Activated naive CD8-positive, alpha-beta T cell treated with anti-CD3 and anti-CD28 coated beads for 36 hours (primary cell): ENCODE data around the gene UVRAG. TPM values are rescaled to one million over a fixed set of nuclear protein-coding genes. Genes with fewer than 3 reads are reported as not detected.

Experiments
- DNase-seq: peaks from one replicate; pipeline ENCODE4 v3.0.0; 2021
- H3K27ac Mint-ChIP-seq: one replicate; pipeline ENCODE4 v1.8.0; 2022; ENCODE audit warnings: mild to moderate bottlenecking, moderate library complexity, mixed read lengths
- H3K27me3 Mint-ChIP-seq: one replicate; pipeline ENCODE4 v1.8.0; 2022; ENCODE audit warnings: mild to moderate bottlenecking, mixed read lengths
- H3K36me3 Mint-ChIP-seq: one replicate; pipeline ENCODE4 v1.8.0; 2021; ENCODE audit warnings: mild to moderate bottlenecking, mixed read lengths
- H3K4me1 Mint-ChIP-seq: one replicate; pipeline ENCODE4 v1.8.0; 2021; ENCODE audit warnings: mixed read lengths
- H3K4me3 Mint-ChIP-seq: one replicate; pipeline ENCODE4 v1.8.0; 2022; ENCODE audit warnings: mild to moderate bottlenecking, moderate library complexity, mixed read lengths
- H3K9me3 Mint-ChIP-seq: one replicate; pipeline ENCODE4 v1.8.0; 2022; ENCODE audit warnings: mixed read lengths
- total RNA-seq, 2 experiments: library from RNA; stranded (reverse); gene quantifications; one replicate each; pipeline ENCODE4 v1.2.3, GENCODE V29; 2021

UVRAG gene
- total RNA-seq, 2 experiments from 2014 or later: 16.8 to 17.7 TPM

DNA sequence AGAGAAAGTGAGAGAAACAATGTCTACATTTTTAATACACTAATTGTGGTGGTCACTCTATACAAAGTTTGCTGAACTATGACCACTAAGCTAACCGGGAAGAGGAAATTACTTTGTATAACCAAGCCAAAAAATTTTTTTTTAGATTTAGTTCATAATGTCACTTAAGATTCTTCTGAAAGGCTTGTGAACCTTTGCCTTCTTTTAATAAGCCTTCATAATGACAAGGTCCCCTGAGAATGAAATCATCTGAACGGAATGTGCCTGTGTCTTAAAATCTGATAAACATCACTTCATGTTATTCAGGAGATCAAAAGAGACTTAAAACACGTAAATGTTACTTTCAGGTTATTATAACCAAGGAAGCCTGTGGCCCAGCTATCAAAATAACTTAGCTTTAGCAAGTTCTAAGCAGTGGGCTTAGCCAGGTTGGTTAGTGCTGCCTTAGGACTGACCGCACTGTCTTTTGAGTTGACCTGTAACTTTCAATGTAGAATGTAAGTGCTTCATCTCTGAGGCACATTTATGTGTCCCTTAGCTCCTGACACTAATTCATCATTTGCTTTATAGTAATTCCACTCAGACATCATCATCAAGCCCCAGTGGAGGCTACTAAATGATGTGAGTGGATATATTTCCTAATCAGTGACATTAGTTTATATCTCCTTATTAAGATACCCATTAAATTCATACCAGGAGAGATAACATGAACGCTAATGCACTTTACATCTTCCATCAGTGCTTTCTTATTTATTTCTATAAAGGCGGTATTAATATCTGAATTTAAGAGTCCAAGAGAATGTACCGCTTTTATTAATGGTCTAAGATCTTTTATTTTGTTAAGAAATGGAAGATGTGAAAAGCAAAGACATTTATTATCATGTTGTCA lies 268.8 kb downstream of the UVRAG start:
- Mint-ChIP-seq H3K27ac (no peak overlapping the region), H3K36me3 (peaks cover 11% of the 10 kb centered on the region), H3K4me1 (no peaks in the 10 kb centered on the region), H3K27me3 (no peaks in the 10 kb centered on the region), H3K9me3 (no peaks in the 10 kb centered on the region), H3K4me3 (no peak overlapping the region)
- DNase-seq: no peak

DNA sequence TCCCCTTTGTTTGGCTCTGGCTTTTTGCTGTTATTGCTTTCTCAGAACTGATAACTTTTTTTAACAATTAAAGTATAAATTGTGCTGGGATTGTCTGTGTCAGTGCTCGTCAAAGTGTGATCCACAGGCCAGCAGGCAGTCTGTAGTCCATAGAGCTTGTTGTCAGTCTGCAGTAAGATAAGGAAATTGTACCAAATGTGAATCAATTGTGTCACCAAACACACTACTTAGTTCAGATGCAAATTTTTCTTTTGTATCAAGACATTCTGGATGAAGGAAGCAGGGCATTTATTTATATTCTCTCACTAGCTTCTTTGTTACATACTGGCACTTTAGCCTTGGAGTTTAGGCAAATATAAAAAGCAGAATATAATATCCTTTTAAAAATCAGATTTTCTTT lies 270.3 kb downstream of the UVRAG start:
- Mint-ChIP-seq H3K27me3 (no peaks in the 10 kb centered on the region), H3K4me3 (no peak overlapping the region), H3K9me3 (peaks cover 7% of the 10 kb centered on the region), H3K4me1 (no peaks in the 10 kb centered on the region), H3K27ac (no peak overlapping the region), H3K36me3 (peaks cover 17% of the 10 kb centered on the region)
- no peak for DNase-seq

DNA sequence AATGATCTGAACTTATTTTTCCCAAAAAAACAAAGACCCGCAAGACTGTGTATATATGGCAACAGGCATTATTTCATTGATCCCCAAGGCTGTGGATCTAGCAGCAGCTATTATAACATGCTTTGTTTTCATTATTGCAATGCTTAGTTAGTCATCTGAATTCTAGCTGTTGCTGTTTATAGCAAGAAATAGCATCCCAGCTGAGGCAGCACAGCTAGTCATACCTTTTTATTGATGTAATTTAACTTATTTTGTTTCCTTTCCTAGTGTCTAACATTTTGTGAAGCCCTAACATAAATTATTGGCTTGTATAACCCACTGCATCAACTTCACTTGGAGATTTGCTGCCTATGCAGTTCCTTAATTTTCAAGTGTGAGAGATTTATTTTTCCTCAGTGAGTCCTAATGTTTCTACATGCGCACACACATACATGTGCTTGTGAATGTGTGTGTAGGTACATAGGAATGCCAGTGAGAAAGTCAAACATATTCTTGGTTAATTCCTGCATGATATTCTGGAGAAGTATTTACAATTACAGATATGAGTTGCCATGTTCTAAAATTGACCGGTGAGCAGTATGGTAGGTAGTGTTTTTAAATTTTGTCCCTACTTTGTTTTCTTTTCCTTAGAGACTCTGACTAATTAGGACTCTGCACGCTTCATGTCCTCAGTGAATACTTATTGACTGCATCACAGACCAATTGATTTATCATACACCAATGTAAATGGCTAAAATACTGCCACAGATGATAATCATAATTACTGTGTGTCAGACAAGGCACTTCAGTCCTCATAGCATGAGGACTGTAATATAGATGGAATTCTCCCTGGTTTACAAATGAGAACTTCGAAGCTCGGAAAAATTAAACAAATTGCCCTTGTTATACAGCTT lies 272.0 kb downstream of the UVRAG start:
- Mint-ChIP-seq H3K27ac (no peak overlapping the region), H3K27me3 (no peaks in the 10 kb centered on the region), H3K4me3 (no peak overlapping the region), H3K4me1 (no peaks in the 10 kb centered on the region), H3K9me3 (peaks cover 18% of the 10 kb centered on the region), H3K36me3 (peaks cover 31% of the 10 kb centered on the region)
- DNase-seq: no peak

DNA sequence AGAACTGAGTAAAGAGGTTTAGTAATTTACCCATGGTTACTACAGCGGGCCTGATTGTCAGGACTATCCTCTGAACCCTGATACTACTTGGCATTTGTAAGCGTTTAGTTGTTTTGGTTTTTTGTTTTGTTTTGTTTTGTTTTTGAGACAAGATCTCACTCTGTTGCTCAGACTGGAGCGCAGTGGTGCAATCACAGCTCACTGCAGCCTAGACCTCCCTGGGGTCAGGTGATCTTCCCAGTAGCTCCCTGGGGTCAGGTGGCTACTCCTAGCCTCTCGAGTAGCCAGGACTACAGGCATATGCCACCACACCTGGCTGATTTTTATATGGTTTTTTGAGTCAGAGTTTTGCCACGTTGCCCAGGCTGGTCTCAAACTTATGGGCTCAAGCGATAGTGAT lies 272.7 kb downstream of the UVRAG start:
- H3K27me3 Mint-ChIP-seq: no peaks in the 10 kb centered on the region
- no peaks in the 10 kb centered on the region for H3K4me1 Mint-ChIP-seq

DNA sequence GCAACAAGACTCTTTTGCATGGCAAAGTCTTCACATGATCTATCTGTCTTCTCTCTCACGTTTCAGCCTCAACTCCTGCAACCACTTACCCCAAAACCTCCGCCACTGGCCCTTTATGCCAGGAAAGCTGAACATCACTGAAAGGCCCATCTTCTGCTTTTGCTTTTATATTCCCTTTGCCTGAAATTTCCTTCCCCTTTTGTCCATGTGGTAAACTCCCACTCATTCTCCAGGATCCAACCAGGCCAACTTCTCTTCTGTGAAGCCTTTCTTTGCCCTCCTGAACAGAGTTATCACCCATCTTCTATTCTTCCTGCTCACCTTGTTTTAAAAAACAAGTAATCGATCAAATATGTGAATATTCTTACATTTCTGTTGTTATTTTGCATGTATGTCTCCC lies 273.5 kb downstream of the UVRAG start:
- no peak for DNase-seq
- Mint-ChIP-seq H3K36me3 (peaks cover 42% of the 10 kb centered on the region), H3K9me3 (peaks cover 20% of the 10 kb centered on the region), H3K4me3 (no peak overlapping the region), H3K4me1 (no peaks in the 10 kb centered on the region), H3K27ac (no peak overlapping the region), H3K27me3 (no peaks in the 10 kb centered on the region)

More for the DNA sequence above, 272.7 kb downstream of the UVRAG start:
- Mint-ChIP-seq H3K36me3 (peaks cover 37% of the 10 kb centered on the region), H3K27ac (no peak overlapping the region), H3K9me3 (peaks cover 20% of the 10 kb centered on the region), H3K4me3 (no peak overlapping the region)
- DNase-seq: no peak

DNA sequence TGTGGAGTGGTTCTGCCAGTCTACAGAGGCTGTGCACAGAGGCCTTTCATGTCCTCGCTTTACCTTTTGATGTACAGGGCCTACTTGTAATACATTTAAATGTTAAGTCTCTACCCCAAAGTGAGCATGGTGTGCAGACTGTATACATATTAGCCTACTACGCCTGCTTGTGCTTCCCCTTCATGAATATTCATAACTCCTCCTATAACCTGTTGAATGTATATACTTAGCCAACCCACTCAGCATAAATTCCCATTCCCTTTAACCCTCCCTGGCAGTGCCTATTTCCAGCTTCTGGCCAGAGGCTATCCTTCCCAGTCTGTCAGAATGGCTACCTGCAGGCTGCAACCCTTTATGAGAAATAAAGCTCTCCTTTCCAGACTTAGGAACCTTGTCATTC lies 275.2 kb downstream of the UVRAG start:
- Mint-ChIP-seq H3K4me3 (no peak overlapping the region), H3K4me1 (no peaks in the 10 kb centered on the region), H3K36me3 (peaks cover 45% of the 10 kb centered on the region)

DNA sequence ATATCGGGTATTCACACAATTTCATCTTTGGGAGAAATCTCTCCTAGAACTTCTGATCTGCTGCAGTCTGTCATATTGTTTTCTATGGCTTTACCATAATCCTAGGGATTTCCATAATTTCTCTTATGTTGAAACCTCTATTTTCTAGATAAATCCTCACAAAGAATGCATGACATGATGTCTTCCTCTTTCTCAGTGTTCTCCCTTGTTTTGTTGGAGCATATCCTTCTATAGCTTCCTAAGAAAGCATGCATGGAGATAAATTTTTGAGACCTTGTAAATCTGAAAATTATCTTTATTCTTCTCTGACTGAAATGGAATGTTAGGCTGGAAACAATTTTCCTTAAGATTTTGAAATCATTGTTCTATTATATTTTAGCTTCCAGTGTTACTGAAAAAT lies 275.8 kb downstream of the UVRAG start:
- no peak for DNase-seq
- peaks cover 45% of the 10 kb centered on the region for H3K36me3 Mint-ChIP-seq
- peaks cover 20% of the 10 kb centered on the region for H3K9me3 Mint-ChIP-seq
- no peak overlapping the region for H3K4me3 Mint-ChIP-seq
- no peaks in the 10 kb centered on the region for H3K4me1 Mint-ChIP-seq
- H3K27ac Mint-ChIP-seq: no peak overlapping the region
- H3K27me3 Mint-ChIP-seq: no peaks in the 10 kb centered on the region

More for the DNA sequence above, 275.2 kb downstream of the UVRAG start:
- peaks cover 20% of the 10 kb centered on the region for H3K9me3 Mint-ChIP-seq
- no peak overlapping the region for H3K27ac Mint-ChIP-seq
- no peak for DNase-seq
- H3K27me3 Mint-ChIP-seq: no peaks in the 10 kb centered on the region

DNA sequence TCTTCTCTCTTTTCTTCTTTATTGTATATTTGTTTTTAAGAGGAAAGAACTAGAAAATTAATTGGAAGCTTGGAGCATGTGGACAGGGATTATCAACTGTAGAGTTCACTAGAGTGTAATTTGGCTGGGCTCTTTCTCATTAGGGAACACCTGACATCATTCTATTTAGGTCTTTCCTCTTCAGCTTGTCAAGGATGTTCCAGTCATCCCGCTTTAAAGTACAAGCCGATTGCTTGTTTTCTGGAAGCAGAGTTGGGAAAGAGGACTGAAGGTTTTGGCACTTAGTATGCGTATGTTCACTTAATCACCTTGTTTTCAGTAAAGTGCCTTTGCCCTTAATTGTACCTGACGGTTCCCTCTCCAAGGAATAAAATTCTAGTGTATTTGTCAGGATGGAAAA lies 279.7 kb downstream of the UVRAG start:
- no peaks in the 10 kb centered on the region for H3K4me1 Mint-ChIP-seq
- peaks cover 17% of the 10 kb centered on the region for H3K9me3 Mint-ChIP-seq
- no peaks in the 10 kb centered on the region for H3K27me3 Mint-ChIP-seq
- H3K36me3 Mint-ChIP-seq: peaks cover 34% of the 10 kb centered on the region
- no peak overlapping the region for H3K27ac Mint-ChIP-seq
- no peak for DNase-seq
- no peak overlapping the region for H3K4me3 Mint-ChIP-seq

DNA sequence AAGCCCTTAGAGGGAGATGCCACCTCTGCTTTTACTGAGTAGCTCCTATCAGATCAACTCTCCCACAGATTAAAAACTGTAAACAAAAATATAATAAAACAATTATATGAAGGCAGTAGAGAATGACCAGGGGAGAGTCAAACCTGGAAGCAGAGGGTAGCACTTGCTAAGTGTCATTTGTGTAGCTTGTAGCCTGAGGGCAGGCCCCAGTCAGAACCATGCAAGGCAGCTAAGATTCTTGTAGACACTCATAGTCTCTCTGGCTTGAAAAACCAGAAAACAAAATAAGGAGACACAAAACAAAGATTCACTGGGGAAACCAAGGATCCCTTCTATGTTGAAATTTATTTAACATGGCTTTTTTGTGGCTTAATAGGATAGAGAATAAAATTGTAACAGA lies 280.9 kb downstream of the UVRAG start:
- no peaks in the 10 kb centered on the region for H3K27me3 Mint-ChIP-seq
- DNase-seq: no peak
- H3K4me1 Mint-ChIP-seq: no peaks in the 10 kb centered on the region
- peaks cover 25% of the 10 kb centered on the region for H3K36me3 Mint-ChIP-seq
- no peak overlapping the region for H3K27ac Mint-ChIP-seq
- H3K4me3 Mint-ChIP-seq: no peak overlapping the region
- H3K9me3 Mint-ChIP-seq: peaks cover 7% of the 10 kb centered on the region

DNA sequence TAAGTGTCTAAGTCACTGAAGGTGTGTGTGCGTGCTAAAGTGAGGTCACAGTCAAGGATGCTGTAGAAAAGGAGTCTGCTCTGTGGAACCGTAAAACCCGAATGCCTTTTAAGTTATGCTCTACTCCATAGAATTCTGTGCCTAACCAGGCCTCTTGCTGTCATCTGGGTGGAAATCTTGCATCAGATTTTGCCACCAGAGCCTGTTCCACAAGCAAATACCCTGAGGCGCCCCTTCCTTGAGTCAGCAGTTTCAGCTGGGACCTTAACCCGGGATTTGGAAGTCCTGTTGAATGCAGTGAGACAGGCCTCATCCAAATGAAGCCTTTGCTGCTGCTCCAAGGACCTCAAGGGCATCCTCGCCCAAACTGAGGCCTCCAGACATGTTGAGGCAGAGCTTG lies 281.5 kb downstream of the UVRAG start:
- Mint-ChIP-seq H3K4me1 (no peaks in the 10 kb centered on the region), H3K27ac (no peak overlapping the region), H3K4me3 (no peak overlapping the region), H3K36me3 (peaks cover 20% of the 10 kb centered on the region), H3K27me3 (no peaks in the 10 kb centered on the region), H3K9me3 (peaks cover 2% of the 10 kb centered on the region)
- DNase-seq: no peak

DNA sequence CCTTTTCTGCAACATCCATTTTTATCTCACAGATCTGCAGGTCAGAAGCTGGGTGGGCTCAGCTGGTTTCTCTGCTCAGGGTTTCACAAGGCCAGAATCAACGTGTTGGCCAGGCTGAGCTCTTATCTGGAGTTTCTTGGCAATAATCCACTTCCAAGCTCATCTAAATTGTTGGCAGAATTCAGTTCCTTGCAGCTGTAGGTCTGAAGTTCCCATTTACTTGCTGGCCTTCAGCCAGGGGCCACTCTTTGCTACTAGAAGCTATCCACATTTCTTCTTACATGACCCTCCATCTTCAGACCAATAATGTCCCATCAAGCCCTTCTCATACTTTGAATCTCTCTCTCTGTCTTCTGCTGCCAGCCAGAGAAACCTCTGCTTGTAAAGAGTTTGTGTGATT lies 287.8 kb downstream of the UVRAG start:
- H3K36me3 Mint-ChIP-seq: peaks cover 6% of the 10 kb centered on the region
- no peak overlapping the region for H3K27ac Mint-ChIP-seq
- H3K4me3 Mint-ChIP-seq: no peak overlapping the region
- no peaks in the 10 kb centered on the region for H3K27me3 Mint-ChIP-seq
- no peaks in the 10 kb centered on the region for H3K9me3 Mint-ChIP-seq
- no peaks in the 10 kb centered on the region for H3K4me1 Mint-ChIP-seq
- no peak for DNase-seq

DNA sequence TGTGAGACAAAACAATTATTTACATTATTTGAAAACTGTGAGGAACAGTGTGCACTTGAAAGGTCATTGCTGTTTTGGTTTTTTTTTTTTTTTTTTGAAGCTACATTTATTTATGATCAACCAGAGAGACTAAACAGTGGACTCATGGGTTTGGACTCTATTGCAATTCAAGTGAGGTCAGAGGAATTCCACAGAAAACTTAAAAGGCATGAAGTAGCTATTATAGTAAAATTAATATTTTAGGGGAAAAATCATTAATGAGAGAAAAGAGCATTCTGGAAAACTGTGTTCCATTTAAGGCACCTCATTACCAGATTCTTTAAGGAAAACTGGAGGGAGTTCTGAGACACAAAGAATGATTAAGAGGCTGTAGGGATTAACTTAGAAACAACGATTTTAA lies 288.4 kb downstream of the UVRAG start:
- Mint-ChIP-seq H3K4me1 (no peaks in the 10 kb centered on the region), H3K9me3 (no peaks in the 10 kb centered on the region), H3K4me3 (no peak overlapping the region), H3K36me3 (peaks cover 6% of the 10 kb centered on the region), H3K27me3 (no peaks in the 10 kb centered on the region), H3K27ac (no peak overlapping the region)
- no peak for DNase-seq

DNA sequence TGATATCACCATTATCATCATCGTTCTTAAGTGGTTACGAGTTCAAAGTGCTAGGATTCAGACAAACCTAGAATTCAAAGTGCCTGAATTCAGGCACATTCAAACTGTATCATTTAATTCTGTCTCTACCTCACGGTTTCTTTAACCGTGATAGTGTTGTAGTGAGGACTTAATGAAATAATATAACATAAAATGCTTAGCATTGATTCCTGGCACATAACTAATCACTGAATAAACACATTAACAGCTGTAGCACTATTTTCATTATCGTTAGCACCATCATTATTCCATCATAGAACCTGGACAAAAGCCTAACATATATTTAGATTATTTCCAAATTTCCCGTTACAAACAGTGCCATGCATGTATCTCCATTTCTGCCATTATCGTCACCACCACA lies 289.3 kb downstream of the UVRAG start:
- H3K4me3 Mint-ChIP-seq: no peak overlapping the region
- H3K27ac Mint-ChIP-seq: no peak overlapping the region
- no peaks in the 10 kb centered on the region for H3K4me1 Mint-ChIP-seq
- H3K27me3 Mint-ChIP-seq: no peaks in the 10 kb centered on the region
- H3K36me3 Mint-ChIP-seq: peaks cover 6% of the 10 kb centered on the region
- H3K9me3 Mint-ChIP-seq: no peaks in the 10 kb centered on the region
- no peak for DNase-seq

DNA sequence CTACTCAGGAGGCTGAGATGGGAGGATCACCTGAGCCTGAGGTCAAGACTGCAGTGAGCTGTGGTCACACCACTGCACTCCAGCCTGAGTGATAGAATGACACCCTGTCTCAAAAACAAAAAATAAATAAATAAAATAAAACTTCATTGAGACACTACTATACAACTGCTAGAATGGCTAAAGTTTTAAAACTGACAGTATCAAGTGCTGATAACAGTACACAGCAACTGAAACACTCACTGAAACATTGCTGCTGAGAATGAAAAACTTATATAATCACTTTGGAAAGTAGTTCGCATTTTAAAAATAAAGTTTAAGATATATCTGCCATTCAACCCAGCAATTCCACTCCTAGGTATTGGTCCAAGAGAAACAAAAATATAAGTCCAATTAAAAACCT lies 290.6 kb downstream of the UVRAG start:
- Mint-ChIP-seq H3K9me3 (no peaks in the 10 kb centered on the region), H3K4me3 (no peak overlapping the region), H3K27ac (no peak overlapping the region), H3K27me3 (no peaks in the 10 kb centered on the region), H3K36me3 (peaks cover 6% of the 10 kb centered on the region), H3K4me1 (no peaks in the 10 kb centered on the region)
- DNase-seq: no peak

DNA sequence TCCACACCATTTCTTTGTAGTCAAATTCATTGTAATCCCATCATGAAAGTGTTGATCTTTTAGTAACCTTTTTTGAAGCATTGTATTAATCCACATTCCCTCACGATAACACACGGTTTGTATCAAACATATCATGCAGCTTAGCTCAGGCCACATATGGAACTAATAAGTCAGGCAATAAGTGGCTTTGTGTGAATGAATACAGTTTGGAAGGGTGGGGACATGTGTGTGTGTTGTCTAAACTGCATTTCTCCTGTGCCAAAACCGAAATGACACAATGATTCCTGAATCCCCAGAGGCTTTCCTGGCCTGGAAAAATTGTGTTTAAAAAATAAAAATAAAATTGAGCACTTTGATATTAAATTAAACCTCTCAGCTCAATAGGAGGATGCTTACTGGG lies 293.0 kb downstream of the UVRAG start:
- H3K4me1 Mint-ChIP-seq: no peaks in the 10 kb centered on the region

More for the DNA sequence above, 293.0 kb downstream of the UVRAG start:
- Mint-ChIP-seq H3K9me3 (no peaks in the 10 kb centered on the region), H3K36me3 (peaks cover 4% of the 10 kb centered on the region), H3K27me3 (no peaks in the 10 kb centered on the region), H3K27ac (no peak overlapping the region), H3K4me3 (no peak overlapping the region)
- no peak for DNase-seq
